ENCODE measurements around the gene HERC2. TPM values are rescaled to one million over a fixed set of nuclear protein-coding genes. Genes with fewer than 3 reads are reported as not detected.
A peak's percentile ranks its signal among the peaks of the same experiment; 100 is the strongest.

HERC2 gene
- total RNA-seq, 1 donor from 2014 or later = 84.6 TPM

GRCh38 chr15:28273873-28274610 lies 47.9 kb downstream of the HERC2 start:
- H3K4me3 Mint-ChIP-seq = no peak overlapping the region
- H3K4me1 Mint-ChIP-seq = peaks cover 4% of the 10 kb centered on the region
- no peaks in the 10 kb centered on the region for H3K27me3 Mint-ChIP-seq (ENCODE audit: low read depth)
- H3K36me3 Mint-ChIP-seq = peaks cover 19% of the 10 kb centered on the region
- TF ChIP-seq, protein P1, sequence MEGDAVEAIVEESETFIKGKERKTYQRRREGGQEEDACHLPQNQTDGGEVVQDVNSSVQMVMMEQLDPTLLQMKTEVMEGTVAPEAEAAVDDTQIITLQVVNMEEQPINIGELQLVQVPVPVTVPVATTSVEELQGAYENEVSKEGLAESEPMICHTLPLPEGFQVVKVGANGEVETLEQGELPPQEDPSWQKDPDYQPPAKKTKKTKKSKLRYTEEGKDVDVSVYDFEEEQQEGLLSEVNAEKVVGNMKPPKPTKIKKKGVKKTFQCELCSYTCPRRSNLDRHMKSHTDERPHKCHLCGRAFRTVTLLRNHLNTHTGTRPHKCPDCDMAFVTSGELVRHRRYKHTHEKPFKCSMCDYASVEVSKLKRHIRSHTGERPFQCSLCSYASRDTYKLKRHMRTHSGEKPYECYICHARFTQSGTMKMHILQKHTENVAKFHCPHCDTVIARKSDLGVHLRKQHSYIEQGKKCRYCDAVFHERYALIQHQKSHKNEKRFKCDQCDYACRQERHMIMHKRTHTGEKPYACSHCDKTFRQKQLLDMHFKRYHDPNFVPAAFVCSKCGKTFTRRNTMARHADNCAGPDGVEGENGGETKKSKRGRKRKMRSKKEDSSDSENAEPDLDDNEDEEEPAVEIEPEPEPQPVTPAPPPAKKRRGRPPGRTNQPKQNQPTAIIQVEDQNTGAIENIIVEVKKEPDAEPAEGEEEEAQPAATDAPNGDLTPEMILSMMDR (IDR thresholded peaks at IDR 0.05; ENCODE audit: unreplicated experiment) = no peak
- no peak for DNase-seq (ENCODE audit: low spot score in 2 of 2, unreplicated experiment in 2 of 2)
- H3K9me3 Mint-ChIP-seq = no peaks in the 10 kb centered on the region
- peak overlapping the region; percentile 71 for H3K27ac Mint-ChIP-seq

DNA sequence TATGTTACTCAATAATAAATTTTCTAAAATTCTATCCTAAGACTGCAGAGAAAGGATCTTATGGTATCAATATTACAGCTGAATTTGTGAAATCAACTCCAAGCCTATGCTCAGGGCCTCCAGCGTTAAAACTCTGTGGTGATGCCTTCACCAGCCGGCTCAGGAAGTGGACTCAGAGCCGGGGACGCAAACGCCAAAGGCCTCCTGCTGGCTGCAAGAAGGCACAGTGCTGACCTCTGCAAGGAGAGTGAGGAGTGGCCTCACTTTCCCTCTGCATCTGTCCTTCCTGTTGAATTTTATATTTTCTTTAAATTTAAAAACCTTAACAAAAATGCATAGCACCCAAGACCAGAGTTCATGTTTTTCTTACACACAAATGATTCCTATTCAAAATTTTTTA lies 48.5 kb downstream of the HERC2 start:
- peaks cover 22% of the 10 kb centered on the region for H3K36me3 Mint-ChIP-seq
- H3K4me1 Mint-ChIP-seq = peaks cover 4% of the 10 kb centered on the region
- TF ChIP-seq, protein P1 (IDR thresholded peaks at IDR 0.05; ENCODE audit: unreplicated experiment) = no peak
- H3K27me3 Mint-ChIP-seq (ENCODE audit: low read depth) = no peaks in the 10 kb centered on the region
- no peak overlapping the region for H3K4me3 Mint-ChIP-seq
- peak overlapping the region; percentile 71 for H3K27ac Mint-ChIP-seq
- DNase-seq (ENCODE audit: low spot score in 2 of 2, unreplicated experiment in 2 of 2) = no peak
- no peaks in the 10 kb centered on the region for H3K9me3 Mint-ChIP-seq

DNA sequence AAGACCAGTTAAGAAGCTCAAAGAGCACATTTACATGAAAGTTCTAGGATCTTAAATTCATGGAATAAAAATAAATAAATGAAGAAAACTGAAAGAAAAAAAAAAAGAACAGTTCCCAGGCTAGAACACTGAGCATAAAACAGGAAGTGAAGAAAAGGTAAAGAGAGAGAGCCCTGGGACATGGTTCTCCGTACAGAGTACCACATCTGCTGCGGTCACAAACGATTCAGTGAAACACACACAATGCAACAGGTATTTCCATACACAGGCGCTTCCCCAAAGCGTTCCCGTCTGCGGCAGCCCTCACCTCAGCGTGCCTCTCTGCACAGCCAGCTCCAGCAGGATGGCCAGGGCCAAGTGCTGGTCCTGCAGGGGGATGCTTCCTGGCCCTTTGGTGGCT lies 49.4 kb downstream of the HERC2 start:
- TF ChIP-seq, protein P1 (IDR thresholded peaks at IDR 0.05; ENCODE audit: unreplicated experiment) = no peak
- Mint-ChIP-seq H3K4me1 (peaks cover 4% of the 10 kb centered on the region), H3K4me3 (no peak overlapping the region), H3K27ac (no peak overlapping the region), H3K27me3 (ENCODE audit: low read depth) (no peaks in the 10 kb centered on the region), H3K9me3 (no peaks in the 10 kb centered on the region), H3K36me3 (peaks cover 25% of the 10 kb centered on the region)
- DNase-seq (ENCODE audit: low spot score in 2 of 2, unreplicated experiment in 2 of 2) = no peak

DNA sequence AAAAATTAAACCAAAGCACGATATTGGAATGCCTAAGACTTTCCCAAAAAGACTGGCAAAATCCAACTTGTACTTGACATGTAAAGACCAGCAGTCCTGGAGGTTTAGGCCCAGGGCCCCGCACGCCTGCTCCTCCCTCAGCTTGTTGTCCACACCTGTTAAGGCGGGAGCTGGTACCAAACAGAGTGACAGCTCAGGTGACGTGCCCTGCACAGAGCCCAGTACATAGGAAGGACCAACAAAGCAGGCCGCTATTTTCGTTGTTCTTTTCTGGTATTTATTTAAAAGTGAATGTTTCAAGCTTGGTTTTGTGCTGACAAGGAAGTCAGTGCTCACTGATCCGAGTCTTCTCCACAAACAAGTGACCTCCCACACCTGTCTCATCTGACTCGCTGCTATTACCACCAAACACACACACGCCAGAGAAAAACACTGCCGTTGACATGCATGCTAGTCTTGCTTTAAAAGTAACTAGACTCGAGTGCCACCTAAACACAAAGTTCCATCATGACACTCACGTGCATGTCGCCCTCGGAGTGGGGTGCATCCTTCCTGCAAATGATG lies 50.2 kb downstream of the HERC2 start:
- no peak for DNase-seq (ENCODE audit: low spot score in 2 of 2, unreplicated experiment in 2 of 2)
- TF ChIP-seq, protein P1 (IDR thresholded peaks at IDR 0.05; ENCODE audit: unreplicated experiment) = no peak
- Mint-ChIP-seq H3K4me3 (no peak overlapping the region), H3K27ac (no peak overlapping the region), H3K27me3 (ENCODE audit: low read depth) (no peaks in the 10 kb centered on the region), H3K9me3 (no peaks in the 10 kb centered on the region), H3K36me3 (peaks cover 30% of the 10 kb centered on the region), H3K4me1 (peaks cover 4% of the 10 kb centered on the region)

GRCh38 chr15:28269097-28269496 lies 52.9 kb downstream of the HERC2 start:
- H3K9me3 Mint-ChIP-seq = no peaks in the 10 kb centered on the region
- peaks cover 44% of the 10 kb centered on the region for H3K36me3 Mint-ChIP-seq
- DNase-seq (ENCODE audit: low spot score in 2 of 2, unreplicated experiment in 2 of 2) = no peak
- TF ChIP-seq, protein P1 (IDR thresholded peaks at IDR 0.05; ENCODE audit: unreplicated experiment) = no peak
- no peaks in the 10 kb centered on the region for H3K27me3 Mint-ChIP-seq (ENCODE audit: low read depth)
- H3K27ac Mint-ChIP-seq = no peak overlapping the region
- H3K4me1 Mint-ChIP-seq = peaks cover 4% of the 10 kb centered on the region
- H3K4me3 Mint-ChIP-seq = no peak overlapping the region

All from mesothelial cell of epicardium (in vitro differentiated cells).